Cardiac fibroblast (primary cell): ENCODE data around the gene ACTN1.
A peak's percentile ranks its signal among the peaks of the same experiment; 100 is the strongest.

Source experiments
- DNase-seq, 2 donors: peaks; one replicate each; pipeline versions ENCODE4 v3.0.0 to v3.0.0-alpha.2; 2010; ENCODE audit warnings: low read depth in 2 of 2
- H3K4me3 ChIP-seq, 2 donors: replicated peaks in 1 of 2; 1 replicate in 1 of 2; 2 replicates in 1 of 2; pipeline ENCODE4 v1.5.1; 2011; ENCODE audit warnings: low read depth in 2 of 2, low read length in 2 of 2, mild to moderate bottlenecking in 2 of 2, moderate library complexity in 1 of 2
- CTCF ChIP-seq: IDR thresholded peaks from one replicate; pipeline ENCODE4 v1.5.1; 2011; ENCODE audit warnings: low read depth, mild to moderate bottlenecking, low read length, inconsistent platforms

Gene ACTN1

GRCh38 chr14:68964300-68965093 lies 14.6 kb downstream of the ACTN1 start:
- TF ChIP-seq CTCF, result no peak
- peak in 1 of 2 donors; percentile 60 for DNase-seq
- H3K4me3 ChIP-seq, result no peak overlapping the region

- no peak overlapping the region for H3K4me3 ChIP-seq
- TF ChIP-seq CTCF, result no peak
- no peak for DNase-seq
These were observed 16.4 kb downstream of the ACTN1 start for GRCh38 chr14:68962681-68963080.

GRCh38 chr14:68961781-68962584 lies 17.1 kb downstream of the ACTN1 start:
- no peak for TF ChIP-seq CTCF

GRCh38 chr14:68961361-68961760 lies 17.7 kb downstream of the ACTN1 start:
- H3K4me3 ChIP-seq, result no peak overlapping the region

More at GRCh38 chr14:68961781-68962584, 17.1 kb downstream of the ACTN1 start:
- no peak overlapping the region for H3K4me3 ChIP-seq
- DNase-seq, result peak in 1 of 2 donors; percentile 64

GRCh38 chr14:68960123-68960522 lies 19.0 kb downstream of the ACTN1 start:
- no peak overlapping the region for H3K4me3 ChIP-seq
- DNase-seq, result no peak
- TF ChIP-seq CTCF, result no peak

More at GRCh38 chr14:68961361-68961760, 17.7 kb downstream of the ACTN1 start:
- no peak for TF ChIP-seq CTCF
- no peak for DNase-seq

GRCh38 chr14:68959035-68959434 lies 20.1 kb downstream of the ACTN1 start:
- DNase-seq, result no peak
- TF ChIP-seq CTCF, result no peak
- H3K4me3 ChIP-seq, result no peak overlapping the region
